GM18870 (cell line): ENCODE measurements around the gene SHPK.

ENCODE experiments used
- ATAC-seq: cut with Tn5 transposase; IDR thresholded peaks from one replicate; pipeline ENCODE4 v1.9.1; 2021; ENCODE audit warnings: moderate library complexity; ENCODE audit not compliant: unreplicated experiment

The SHPK gene, protein sequence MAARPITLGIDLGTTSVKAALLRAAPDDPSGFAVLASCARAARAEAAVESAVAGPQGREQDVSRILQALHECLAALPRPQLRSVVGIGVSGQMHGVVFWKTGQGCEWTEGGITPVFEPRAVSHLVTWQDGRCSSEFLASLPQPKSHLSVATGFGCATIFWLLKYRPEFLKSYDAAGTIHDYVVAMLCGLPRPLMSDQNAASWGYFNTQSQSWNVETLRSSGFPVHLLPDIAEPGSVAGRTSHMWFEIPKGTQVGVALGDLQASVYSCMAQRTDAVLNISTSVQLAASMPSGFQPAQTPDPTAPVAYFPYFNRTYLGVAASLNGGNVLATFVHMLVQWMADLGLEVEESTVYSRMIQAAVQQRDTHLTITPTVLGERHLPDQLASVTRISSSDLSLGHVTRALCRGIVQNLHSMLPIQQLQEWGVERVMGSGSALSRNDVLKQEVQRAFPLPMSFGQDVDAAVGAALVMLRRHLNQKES

DNA sequence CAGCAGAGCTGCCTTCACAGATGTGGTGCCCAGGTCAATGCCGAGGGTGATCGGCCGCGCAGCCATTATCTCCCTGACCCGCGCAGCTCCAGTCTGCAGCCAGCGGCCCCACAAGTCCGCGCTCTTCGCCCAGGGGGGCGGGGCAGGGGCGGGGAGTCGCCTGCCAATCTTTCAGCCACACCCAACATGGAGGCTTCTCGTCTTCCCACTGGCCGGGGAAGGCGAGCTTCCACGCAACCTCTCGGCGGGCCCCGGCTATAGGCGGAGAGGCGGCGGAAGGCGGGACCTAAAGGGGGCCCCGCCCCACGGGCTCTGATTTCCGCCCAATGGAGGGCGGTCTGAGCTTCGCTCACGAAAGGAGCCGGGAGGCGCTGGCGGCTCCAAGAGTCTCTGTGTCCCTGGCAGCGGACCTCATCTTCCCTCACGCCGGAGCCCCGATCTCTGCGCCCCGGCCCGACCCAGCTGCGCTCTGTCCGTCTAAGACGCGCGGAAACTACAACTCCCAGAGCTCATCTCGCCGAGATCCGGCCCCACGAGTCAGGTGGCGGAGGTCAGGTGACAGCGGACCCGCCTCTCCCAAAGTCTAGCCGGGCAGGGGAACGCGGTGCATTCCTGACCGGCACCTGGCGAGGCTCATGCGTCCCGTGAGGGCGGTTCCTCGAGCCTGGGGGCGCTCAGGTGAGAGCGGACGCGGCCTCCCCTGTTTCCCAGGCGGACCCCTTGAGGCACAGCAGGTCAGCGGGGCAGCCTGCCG, at the start of gene SHPK, which contains the start of gene CTNS:
Gene SHPK, minus strand, starts transcription at position 97 of the 754 bp plus-strand sequence. Its CDS starts 31 bp downstream, at position 66.
Gene CTNS, plus strand, starts transcription at position 607 of the 754 bp plus-strand sequence. CDS start 3,447 bp downstream, outside the sequence.
- peak; percentile 83 for ATAC-seq

GRCh38 chr17:3685174-3685573, 49.1 kb upstream of the SHPK start:
- no peak for ATAC-seq

DNA sequence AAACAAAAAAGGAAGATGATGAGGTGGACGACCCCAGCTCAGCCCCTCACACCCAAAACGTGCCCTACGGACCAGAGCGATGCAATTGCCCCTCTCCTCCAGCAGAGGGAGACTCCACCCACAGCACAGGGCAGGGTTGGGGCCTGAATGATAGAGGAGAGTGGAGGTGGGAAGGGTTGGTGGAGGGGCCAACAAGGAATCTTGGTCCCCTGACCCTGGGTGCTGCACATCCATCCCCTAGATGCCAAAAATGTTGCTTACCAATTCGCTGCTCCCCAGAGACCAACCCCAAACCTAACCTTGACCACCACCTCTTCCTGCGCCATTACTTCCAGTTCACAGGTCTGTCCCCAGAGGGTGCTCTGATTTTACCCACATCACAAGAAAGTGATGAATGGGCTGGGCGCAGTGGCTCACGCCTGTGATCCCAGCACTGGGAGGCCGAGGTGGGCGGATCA, 47.0 kb upstream of the SHPK start:
- ATAC-seq, result no peak

GRCh38 chr17:3682033-3682432, 46.0 kb upstream of the SHPK start:
- no peak for ATAC-seq

DNA sequence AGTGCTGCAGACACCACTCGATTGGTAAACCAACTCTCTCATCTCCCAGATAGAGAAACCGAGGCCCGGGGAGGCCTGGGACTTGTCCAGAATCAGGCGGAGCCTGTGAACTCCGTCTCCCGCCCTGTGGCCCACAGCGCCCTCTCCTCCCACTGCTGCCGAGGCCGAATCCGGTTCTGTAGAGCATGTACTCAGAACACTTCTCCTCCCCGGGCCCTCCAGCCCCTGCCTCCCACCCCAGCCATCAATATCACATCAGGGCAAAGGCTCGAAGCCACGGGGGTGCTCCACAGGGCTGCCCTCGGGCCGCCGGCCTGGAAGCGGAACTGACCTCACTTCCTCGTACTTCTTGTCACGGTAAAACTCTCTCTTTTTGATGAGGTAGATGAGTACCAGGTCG, 45.5 kb upstream of the SHPK start:
- ATAC-seq, result no peak

DNA sequence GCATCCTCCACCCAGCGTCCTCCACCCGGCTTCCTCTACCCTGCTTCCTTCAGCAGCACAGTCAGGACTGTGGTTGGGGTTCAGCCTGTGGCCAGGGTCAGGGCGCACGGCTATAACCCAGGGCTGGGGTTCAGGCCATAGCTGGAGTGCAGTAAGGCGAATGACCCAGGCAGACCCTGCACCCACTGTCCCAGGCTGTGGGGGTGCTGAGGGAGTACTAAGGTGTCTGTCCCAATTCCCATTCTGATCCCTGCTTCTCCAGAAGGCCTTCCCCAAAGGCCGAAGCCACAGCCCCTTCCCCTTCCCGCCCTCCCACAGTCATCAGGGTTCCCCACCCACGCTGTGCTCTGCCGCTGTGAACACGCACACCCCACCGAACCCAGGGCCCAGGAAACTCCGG, 45.0 kb upstream of the SHPK start:
- no peak for ATAC-seq

GRCh38 chr17:3679531-3680126, 43.6 kb upstream of the SHPK start:
- no peak for ATAC-seq

- no peak for ATAC-seq
These were observed 42.9 kb upstream of the SHPK start for GRCh38 chr17:3678821-3679530.

DNA sequence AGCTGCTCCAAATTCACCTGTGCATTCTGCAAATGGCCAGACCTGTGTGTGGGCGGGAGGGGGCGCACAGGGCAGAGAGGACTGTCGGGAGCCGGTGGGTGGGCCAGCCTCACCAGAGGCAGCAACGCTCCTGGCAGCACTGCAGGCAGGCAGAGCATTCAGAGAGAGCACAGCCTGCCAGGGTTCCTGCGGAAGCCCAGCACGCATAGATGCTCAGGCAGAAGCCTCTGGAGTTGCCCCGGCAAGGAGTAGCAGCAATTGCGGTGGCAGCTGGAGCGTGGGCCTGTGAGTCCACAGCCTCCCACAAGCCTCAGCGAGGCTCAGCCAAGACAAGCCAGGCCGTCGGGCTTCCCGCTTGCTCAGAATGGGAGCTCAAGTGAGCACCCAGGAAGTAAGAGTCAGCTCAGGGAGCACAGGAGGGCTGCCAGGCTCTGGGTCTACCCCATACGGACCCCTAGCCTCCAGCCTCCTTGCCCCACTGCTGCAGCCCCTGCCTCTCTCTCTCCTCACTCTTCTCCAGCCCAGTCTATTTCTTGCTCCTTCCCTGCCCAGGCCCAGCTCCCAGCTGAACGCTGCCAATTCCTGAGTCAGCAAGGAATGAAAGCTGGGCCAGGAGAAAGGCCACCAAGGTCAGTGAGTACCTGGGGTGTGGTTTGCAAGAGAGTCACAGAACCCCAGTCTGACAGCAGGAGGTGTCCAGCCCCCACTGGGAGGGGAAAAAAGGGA, 42.2 kb upstream of the SHPK start:
- ATAC-seq, result no peak

DNA sequence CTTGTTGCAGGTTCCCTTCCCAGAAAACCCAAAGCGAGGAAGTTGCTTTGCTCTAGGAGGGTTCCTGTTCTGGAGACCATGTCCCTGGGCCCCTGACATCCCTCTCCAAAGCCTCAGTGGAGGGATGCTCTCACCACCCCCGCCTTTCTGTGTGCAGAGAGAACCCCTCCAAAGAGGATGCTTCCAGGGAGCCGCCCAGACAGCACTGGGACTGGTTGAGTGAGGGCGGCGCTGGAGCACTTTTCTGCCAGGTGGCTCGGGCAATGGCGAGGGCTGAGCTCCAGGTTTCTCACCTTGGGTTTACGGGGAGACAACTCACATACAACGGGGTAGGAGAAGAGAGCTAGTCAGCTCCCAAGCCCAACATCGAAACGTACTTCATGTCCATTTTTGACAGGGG, 39.8 kb upstream of the SHPK start:
- no peak for ATAC-seq

GRCh38 chr17:3672571-3672970, 36.5 kb upstream of the SHPK start:
- ATAC-seq, result no peak

DNA sequence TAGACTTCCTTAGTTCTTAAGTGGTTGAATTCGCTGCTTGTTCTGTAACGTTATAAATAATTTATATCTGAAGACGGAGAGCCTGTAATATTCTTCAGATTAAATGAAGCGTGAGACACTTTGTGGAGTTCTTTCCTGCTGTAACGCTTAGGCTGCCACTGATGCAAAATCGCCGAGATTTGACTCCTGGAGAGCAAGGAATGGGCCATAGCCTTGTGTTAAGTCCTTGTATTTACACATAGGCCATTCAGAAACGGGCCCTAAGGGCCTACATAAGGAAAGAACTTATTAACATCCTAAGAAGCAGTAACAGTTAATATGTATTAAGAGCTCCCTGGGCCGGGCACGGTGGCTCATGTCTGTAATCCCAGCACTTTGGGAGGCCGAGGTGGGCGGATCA, 33.5 kb upstream of the SHPK start:
- ATAC-seq, result no peak

DNA sequence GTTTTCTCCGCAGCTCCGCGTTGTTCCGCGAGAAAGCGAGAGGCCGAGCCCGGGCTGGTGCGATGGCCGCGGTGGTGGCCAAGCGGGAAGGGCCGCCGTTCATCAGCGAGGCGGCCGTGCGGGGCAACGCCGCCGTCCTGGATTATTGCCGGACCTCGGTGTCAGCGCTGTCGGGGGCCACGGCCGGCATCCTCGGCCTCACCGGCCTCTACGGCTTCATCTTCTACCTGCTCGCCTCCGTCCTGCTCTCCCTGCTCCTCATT, 33.0 kb upstream of the SHPK start:
- no peak for ATAC-seq

- ATAC-seq, result peak; percentile 79
These were observed 32.4 kb upstream of the SHPK start, which contains the start of the genes EMC6 and TAX1BP3 for GRCh38 chr17:3668279-3669084. Gene EMC6, plus strand, starts transcription at chr17:3668812. Its CDS starts 335 bp downstream, at chr17:3669147. Gene TAX1BP3, minus strand, starts transcription at chr17:3668578. Its CDS starts 52 bp downstream, at chr17:3668526.

DNA sequence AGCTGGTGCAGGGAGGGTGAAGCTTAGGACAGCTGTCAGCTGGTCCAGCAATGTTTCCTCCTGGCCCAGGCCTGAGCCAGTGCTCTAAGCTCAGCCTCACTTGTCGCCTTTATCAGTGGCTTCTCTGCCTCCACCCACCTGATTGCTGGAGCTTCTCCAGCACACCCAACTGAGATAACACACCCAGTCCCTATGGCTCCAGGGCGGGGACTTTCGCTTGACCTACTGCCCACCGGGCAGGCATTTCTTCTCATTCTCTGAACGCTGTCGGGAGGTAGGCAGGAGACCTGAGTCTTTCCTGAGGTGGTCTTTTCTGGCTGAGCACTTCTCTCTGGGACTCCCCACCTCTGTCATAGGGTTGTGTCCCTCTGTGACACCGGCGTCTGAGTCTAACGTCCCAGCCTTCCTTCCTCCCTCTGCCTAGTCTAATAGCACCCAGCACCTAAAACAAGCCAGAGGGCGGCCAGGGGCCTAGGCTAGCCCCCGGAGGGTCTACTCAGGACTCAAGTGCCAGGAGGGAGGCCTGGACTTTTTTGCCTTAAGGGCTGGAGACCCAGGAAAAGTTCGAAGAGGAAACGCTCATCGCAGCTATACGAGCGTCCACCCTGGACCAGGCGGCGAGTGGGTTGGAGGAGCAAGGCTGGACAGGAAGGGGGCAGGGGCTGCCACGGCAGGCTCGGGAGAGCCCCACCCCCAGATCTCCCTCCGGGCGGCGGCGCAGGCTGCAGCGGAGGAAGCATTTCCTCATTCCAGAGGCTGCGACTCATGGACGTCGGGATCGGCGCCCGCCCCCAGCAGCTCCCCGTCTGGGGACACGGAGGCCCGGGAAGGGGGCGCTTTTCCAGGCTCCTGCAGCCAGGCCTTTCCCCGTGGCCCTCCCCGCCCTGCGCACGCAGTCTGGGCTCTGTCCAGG, 31.6 kb upstream of the SHPK start:
- ATAC-seq, result no peak

- no peak for ATAC-seq
These were observed 30.5 kb upstream of the SHPK start for GRCh38 chr17:3666516-3666915.

DNA sequence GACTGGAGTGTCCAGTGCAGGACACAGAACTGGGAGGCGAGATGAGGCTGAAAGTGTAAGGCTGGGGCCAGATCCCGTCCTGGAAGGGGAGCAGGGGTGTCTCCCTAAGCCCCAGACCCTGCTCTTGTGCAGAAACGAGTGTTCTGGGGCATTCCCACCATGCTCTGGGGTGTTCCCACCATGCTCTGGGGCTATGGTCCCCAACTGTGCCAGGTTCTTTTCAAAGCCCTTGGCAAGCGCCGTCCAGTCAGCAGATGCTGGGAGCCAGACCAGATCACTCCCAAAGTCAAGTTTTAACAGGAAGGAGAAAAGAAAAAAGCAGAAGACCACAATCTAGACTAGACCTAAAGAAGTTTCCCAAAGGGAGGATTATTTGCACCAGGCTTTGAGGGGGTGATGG, 29.8 kb upstream of the SHPK start:
- ATAC-seq, result no peak
